Activated T-cell treated with anti-CD3 and anti-CD28 coated beads for 1 hour (primary cell): ENCODE data around the gene ANTXR2.
"Not testable (repeated sequence)": the region's sequence is repeated elsewhere in the genome, so short reads cannot be mapped to it uniquely, and the experiment has no call there.

Experiments used
- DNase-seq: peaks from one replicate; pipeline ENCODE4 v3.0.0-alpha.2; 2020; ENCODE audit warnings: low read depth

The ANTXR2 gene

GRCh38 chr4:80017125-80017854 lies 55.7 kb downstream of the ANTXR2 start:
- no peak for DNase-seq

GRCh38 chr4:80016506-80016905 lies 56.5 kb downstream of the ANTXR2 start:
- no peak for DNase-seq

DNA sequence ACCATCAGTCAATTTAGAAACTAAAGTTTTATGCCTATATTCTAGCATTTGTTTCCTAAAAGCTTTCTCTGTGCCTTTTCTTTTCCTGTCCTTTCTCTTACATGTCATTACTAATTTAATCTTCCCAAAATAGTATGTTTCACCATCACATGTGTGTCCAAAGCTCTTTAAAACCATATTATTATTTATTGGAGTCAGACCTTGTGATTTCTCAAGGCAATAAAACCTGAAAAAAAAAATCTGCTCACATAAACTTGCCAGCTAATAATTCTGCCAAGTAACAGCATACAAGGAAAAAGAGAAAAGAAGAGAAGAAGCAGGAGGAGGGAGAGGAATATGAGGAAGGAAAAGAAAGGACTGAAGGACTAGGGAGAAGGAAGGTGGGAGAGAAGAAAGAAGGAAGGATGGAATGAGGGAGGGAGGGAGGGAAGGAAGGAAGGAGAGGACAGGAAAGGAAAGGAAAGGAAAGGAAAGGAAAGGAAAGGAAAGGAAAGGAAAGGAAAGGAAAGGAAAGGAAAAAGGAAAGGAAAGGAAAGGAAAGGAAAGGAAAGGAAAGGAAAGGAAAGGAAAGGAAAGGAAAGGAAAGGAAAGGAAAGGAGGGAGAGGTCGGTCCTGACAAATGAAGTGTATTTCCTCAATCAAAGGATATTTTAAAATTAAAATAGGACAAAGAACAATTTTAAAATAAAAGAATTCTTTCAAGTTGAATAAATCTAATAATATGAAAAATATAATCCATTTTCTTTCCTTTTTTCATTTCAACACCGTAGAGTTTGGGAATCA lies 57.4 kb downstream of the ANTXR2 start:
- DNase-seq: no peak

GRCh38 chr4:80014531-80014930 lies 58.5 kb downstream of the ANTXR2 start:
- DNase-seq: no peak

DNA sequence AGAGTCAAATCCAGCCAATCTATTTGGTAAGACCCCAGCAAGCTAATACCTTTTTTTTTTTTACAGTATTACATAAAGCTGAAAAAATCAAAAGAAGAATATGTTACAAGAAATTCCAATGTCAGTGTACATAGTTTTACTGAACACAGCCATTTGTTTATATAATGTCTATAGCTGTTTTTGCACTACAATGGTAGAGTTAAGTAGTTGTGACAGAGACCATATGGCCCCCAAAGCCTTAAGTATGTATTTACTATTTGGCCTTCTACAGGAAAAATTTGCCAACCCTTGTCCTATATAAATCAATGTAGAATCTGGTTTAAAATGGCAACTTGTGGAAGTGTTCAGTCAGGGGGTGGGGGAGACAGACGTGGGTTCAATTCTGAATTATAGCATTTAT lies 60.7 kb downstream of the ANTXR2 start:
- no peak for DNase-seq

GRCh38 chr4:80011636-80012236 lies 61.3 kb downstream of the ANTXR2 start:
- no peak for DNase-seq

- DNase-seq: no peak
Measured at GRCh38 chr4:80010316-80010715, 62.7 kb downstream of the ANTXR2 start.

GRCh38 chr4:80009806-80010205 lies 63.2 kb downstream of the ANTXR2 start:
- no peak for DNase-seq

GRCh38 chr4:80008971-80009370 lies 64.1 kb downstream of the ANTXR2 start:
- DNase-seq: no peak

DNA sequence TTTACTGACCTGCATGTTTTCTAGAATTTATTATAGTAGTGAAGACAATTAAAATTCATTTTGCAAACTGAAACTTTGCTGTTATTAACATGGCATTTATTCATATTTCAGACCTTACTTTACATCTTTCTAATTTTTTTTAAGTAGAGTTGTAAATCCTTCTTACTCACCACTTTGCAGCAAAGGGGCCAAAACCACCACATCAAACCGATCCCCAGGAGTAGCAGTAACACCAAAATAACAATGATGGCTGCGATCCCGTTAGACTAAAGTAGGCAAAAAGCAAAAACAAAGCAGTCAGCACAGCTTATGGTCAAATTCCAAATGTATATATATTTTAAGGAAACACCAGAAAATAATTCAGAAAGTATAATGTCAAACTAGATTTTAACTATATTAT lies 64.7 kb downstream of the ANTXR2 start:
- DNase-seq: no peak

GRCh38 chr4:80007745-80008149 lies 65.3 kb downstream of the ANTXR2 start:
- DNase-seq: no peak

- DNase-seq: no peak
Measured at GRCh38 chr4:80006935-80007744, 65.9 kb downstream of the ANTXR2 start.

- DNase-seq: no peak
Measured at GRCh38 chr4:80005863-80006262, 67.2 kb downstream of the ANTXR2 start.

DNA sequence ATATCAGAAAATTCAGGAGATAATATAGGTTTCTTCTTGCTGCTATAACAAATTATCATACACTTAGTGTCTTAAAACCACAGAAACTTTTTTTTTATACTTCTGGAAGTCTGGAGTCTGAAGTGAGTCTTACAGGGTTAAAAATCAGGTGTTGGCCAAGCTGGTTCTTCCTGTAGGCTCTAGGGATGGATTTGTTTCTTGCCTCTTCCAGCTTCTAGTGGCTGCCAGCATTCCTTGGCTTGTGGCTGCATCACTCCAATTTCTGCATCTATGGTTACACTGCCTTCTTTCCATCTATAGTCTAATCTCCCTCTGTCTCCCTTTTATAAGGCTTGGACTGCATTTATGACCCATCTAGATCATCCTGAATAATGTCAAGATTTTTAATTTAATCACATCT lies 68.7 kb downstream of the ANTXR2 start:
- no peak for DNase-seq

DNA sequence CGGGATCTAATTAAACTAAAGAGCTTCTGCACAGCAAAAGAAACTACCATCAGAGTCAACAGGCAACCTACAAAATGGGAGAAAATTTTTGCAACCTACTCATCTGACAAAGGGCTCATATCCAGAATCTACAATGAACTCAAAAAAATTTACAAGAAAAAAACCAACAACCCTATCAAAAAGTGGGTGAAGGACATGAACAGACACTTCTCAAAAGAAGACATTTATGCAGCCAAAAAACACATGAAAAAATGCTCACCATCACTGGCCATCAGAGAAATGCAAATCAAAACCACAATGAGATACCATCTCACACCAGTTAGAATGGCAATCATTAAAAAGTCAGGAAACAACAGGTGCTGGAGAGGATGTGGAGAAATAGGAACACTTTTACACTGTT lies 70.5 kb downstream of the ANTXR2 start:
- DNase-seq: not testable (repeated sequence)

GRCh38 chr4:79999048-79999447 lies 74.0 kb downstream of the ANTXR2 start:
- DNase-seq: not testable (repeated sequence)

DNA sequence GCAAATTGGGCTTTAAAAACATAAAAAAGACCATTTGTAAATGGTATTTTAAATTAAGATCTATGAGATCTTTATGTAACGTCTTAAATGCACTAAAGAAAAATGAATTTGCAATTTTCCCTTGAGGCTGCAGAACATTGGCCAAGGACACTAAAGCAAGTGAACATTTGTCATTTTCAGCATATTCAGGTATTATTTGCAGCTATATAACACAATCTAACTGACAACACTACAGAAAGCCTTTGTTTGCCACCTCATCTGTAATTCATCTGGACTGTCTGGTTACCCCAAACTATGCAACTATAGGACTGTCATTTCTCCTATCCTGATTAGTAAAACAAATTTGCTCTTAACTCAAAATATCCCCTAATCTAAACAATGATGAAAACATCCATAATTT lies 74.8 kb downstream of the ANTXR2 start:
- DNase-seq: no peak

GRCh38 chr4:79996851-79997250 lies 76.2 kb downstream of the ANTXR2 start:
- no peak for DNase-seq

DNA sequence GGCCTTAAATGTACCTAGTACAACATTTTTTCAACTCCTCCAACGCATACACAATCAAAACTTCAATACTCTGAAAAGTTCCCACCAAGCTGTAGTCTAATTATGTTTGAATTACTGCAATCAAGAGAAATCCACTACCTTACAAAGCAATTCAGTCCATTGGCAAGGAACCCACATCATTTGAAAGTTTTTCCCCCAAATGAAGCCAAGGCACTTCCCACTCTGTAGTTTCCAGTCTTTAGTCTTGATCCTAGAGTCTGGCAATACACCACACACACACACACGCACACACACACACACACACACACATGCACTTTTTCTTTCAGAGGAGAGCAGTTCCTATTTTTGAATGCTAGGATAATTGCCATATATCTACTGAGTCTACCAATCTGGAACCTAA lies 79.6 kb downstream of the ANTXR2 start:
- DNase-seq: no peak

DNA sequence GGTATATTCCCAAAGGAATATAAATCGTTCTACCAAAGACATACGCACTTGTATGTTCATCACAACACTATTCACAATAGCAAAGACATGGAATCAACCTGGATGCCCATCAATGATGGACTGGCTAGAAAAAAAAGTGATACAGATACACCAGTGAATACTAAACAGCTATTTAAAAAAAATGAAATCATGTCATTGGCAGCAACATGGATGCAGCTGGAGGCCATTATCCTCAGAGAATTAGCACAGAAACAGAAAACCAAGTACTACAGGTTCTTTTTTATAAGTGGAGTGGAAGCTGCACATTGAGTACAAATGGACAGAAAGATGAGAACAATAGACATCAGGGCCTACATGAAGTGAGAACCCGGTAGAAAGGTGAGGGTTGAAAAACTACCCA lies 81.4 kb downstream of the ANTXR2 start:
- DNase-seq: no peak

DNA sequence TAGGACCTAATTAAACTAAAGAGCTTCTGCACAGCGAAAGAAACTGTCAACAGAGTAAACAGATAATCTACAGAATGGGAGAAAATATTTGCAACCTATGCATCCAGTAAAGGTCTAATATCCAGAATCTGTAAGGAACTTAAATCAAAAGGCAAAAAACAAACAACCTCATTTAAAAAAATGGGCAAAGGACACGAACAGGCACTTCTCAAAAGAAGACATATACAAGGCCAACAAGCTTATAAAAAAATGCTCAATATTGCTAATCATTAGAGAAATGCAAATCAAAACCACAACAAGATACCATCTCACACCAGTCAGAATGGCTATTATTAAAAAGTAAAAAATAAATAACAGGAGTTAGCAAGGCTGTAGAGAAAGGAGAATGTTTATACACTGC lies 81.9 kb downstream of the ANTXR2 start:
- not testable (repeated sequence) for DNase-seq

GRCh38 chr4:79987401-79987800 lies 85.6 kb downstream of the ANTXR2 start:
- DNase-seq: no peak
